ENCODE measurements around the gene MTA1.

GRCh38 chr14:105494606-105494929 is 74.9 kb downstream of the MTA1 start:
- TF ChIP-seq CTCF (conservative IDR thresholded peaks at IDR 0.05; ENCODE audit: low read depth, low read length) (no peak), EZH2 (IDR thresholded peaks at IDR 0.05; ENCODE audit: borderline replicate concordance, low read depth, low read length, poor library complexity, severe bottlenecking) (no peak)
